ENCODE data around the gene MAP7D1. TPM values are rescaled to one million over a fixed set of nuclear protein-coding genes. Genes with fewer than 3 reads are reported as not detected.

The MAP7D1 gene
- total and polyA plus RNA-seq, 2 of the 13 experiments (the other 11 are each of a cell fraction or from before 2014, with no cell fraction given), result 5.6 to 7.2 TPM

DNA sequence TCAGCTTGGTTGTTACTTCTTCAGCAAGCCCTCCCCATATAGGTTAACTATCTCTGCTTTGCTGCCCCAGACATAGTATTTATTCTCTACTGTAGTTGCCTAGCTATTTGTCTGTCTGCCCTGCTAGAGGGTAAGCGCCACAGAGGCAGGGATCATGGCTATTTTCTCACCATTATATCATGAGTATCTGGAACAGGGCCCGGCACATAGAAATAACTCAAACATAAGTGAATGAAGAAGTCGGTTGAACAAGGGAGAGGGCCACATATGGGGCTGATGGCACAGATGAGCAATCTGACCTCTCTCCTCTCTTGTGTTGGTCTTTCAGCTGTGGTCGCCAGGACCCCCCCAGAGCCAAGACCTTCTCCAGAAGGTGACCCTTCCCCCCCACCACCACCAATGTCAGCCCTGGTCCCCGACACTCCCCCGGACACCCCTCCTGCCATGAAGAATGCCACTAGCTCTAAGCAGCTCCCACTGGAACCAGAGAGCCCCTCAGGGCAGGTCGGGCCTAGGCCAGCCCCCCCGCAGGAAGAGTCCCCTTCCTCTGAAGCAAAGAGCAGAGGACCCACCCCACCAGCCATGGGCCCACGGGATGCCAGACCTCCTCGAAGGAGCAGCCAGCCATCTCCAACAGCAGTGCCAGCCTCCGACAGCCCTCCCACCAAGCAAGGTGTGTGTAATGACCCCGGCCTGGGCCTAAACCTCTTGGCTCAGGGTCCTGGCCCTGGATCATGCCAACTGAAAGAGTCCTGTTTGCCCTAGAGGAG lies 14.9 kb downstream of the MAP7D1 start:
- no peaks in the 10 kb centered on the region for H3K79me2 ChIP-seq (ENCODE audit: insufficient read depth, low read length)

DNA sequence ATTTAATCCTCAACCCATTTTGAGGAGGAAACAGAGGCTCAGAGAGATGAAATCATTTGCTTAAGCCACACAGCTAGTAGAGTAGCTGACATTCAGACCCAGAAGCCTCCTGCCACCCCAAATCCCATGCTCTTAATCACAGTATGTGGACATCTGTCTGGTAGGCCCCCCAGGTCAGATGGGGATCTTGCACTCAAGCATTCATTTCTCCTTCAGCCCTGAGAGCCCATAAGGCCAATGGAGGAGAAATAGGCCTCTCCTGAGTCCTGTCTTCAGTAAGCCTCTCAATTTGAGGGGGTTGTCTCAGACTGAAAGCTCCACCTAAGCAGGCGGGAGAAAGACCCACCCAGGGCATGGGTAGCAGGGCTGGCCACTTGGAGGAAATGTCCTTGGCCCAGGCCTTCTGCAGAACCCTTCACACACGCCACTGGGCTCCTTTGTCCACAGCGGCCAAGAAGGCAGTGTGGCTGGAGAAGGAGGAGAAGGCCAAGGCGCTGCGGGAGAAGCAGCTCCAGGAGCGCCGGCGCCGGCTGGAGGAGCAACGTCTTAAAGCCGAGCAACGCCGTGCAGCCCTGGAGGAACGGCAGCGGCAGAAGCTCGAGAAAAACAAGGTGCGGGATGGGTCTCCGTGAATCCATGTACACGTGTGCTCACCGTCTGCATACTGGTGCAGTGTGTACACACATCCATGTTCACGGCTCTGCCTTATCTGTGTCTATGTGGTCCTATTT lies 16.2 kb downstream of the MAP7D1 start:
- H3K27me3 ChIP-seq (ENCODE audit: control insufficient read depth in 1 of 2, insufficient read depth in 2 of 2, low read length in 2 of 2), result no peaks in the 10 kb centered on the region
- in situ Hi-C loops (cut with HindIII; ENCODE audit: extremely low pct_ligation_motif_present, low pct_unique_long_range_greater_than_20kb), result no loop called here
- no peak overlapping the region for H3K4me2 ChIP-seq (ENCODE audit: low read depth, low read length)
- DNase-seq (ENCODE audit: low spot score) (no peak), FAIRE-seq (no peak), ATAC-seq (no peak)
- no peak overlapping the region for H2AFZ ChIP-seq (ENCODE audit: low read length)
- intact Hi-C loops (cut with micrococcal nuclease; ENCODE audit: unreplicated experiment), result no loop called here
- no peaks in the 10 kb centered on the region for H3K79me2 ChIP-seq (ENCODE audit: insufficient read depth, low read length)
- CTCF ChIA-PET (ENCODE audit: low intra/inter-chr PET ratio, low total read pairs), result no interaction called here
- H3K9me3 ChIP-seq (ENCODE audit: low read length), result no peaks in the 10 kb centered on the region
- H4K20me1 ChIP-seq (ENCODE audit: insufficient read depth, low read length), result no peaks in the 10 kb centered on the region
- no peak overlapping the region for H3K27ac ChIP-seq (ENCODE audit: extremely low read length, insufficient read depth, low read length)
- POLR2A ChIA-PET, result no interaction called here
- BruUV-seq (replicated peaks), result no TSS peak
- H3K4me3 ChIP-seq (replicated peaks in 1 of 3; ENCODE audit: insufficient read depth in 1 of 3, low read depth in 2 of 3, low read length in 3 of 3), result no peak overlapping the region
- no peaks in the 10 kb centered on the region for H3K4me1 ChIP-seq (ENCODE audit: insufficient read depth, low read length)
- WGBS (ENCODE audit: low lambda C conversion rate), result 93% methylated on average over 20 of the region's 21 CpGs
- H3K9ac ChIP-seq (ENCODE audit: insufficient read depth, low read depth, low read length), result no peak overlapping the region
- peaks cover 5 to 34% of the 10 kb centered on the region in 2 experiments; a peak in 4 of 5 replicates for H3K36me3 ChIP-seq (replicated peaks in 1 of 2; ENCODE audit: control insufficient read depth in 1 of 2, insufficient read depth in 2 of 2, low read length in 2 of 2)
- TF ChIP-seq ZNF432 (CRISPR knock-in tag; IDR thresholded peaks at IDR 0.05; ENCODE audit: borderline replicate concordance), result no peak
- TF ChIP-seq, protein P1, sequence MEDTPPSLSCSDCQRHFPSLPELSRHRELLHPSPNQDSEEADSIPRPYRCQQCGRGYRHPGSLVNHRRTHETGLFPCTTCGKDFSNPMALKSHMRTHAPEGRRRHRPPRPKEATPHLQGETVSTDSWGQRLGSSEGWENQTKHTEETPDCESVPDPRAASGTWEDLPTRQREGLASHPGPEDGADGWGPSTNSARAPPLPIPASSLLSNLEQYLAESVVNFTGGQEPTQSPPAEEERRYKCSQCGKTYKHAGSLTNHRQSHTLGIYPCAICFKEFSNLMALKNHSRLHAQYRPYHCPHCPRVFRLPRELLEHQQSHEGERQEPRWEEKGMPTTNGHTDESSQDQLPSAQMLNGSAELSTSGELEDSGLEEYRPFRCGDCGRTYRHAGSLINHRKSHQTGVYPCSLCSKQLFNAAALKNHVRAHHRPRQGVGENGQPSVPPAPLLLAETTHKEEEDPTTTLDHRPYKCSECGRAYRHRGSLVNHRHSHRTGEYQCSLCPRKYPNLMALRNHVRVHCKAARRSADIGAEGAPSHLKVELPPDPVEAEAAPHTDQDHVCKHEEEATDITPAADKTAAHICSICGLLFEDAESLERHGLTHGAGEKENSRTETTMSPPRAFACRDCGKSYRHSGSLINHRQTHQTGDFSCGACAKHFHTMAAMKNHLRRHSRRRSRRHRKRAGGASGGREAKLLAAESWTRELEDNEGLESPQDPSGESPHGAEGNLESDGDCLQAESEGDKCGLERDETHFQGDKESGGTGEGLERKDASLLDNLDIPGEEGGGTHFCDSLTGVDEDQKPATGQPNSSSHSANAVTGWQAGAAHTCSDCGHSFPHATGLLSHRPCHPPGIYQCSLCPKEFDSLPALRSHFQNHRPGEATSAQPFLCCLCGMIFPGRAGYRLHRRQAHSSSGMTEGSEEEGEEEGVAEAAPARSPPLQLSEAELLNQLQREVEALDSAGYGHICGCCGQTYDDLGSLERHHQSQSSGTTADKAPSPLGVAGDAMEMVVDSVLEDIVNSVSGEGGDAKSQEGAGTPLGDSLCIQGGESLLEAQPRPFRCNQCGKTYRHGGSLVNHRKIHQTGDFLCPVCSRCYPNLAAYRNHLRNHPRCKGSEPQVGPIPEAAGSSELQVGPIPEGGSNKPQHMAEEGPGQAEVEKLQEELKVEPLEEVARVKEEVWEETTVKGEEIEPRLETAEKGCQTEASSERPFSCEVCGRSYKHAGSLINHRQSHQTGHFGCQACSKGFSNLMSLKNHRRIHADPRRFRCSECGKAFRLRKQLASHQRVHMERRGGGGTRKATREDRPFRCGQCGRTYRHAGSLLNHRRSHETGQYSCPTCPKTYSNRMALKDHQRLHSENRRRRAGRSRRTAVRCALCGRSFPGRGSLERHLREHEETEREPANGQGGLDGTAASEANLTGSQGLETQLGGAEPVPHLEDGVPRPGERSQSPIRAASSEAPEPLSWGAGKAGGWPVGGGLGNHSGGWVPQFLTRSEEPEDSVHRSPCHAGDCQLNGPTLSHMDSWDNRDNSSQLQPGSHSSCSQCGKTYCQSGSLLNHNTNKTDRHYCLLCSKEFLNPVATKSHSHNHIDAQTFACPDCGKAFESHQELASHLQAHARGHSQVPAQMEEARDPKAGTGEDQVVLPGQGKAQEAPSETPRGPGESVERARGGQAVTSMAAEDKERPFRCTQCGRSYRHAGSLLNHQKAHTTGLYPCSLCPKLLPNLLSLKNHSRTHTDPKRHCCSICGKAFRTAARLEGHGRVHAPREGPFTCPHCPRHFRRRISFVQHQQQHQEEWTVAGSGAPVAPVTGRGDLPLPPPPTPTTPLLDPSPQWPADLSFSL (CRISPR knock-in tag; IDR thresholded peaks at IDR 0.05), result no peak

More for the DNA sequence above, 14.9 kb downstream of the MAP7D1 start:
- ATAC-seq (no peak), FAIRE-seq (no peak), DNase-seq (ENCODE audit: low spot score) (no peak)
- H3K9me3 ChIP-seq (ENCODE audit: low read length), result no peaks in the 10 kb centered on the region
- no peak overlapping the region for H3K27ac ChIP-seq (ENCODE audit: extremely low read length, insufficient read depth, low read length)
- over 99% methylated on average over 5 of the region's 12 CpGs for WGBS (ENCODE audit: low lambda C conversion rate)
- H3K4me1 ChIP-seq (ENCODE audit: insufficient read depth, low read length), result no peaks in the 10 kb centered on the region
- H3K4me2 ChIP-seq (ENCODE audit: low read depth, low read length), result no peak overlapping the region
- no peak overlapping the region for H2AFZ ChIP-seq (ENCODE audit: low read length)
- intact Hi-C loops (cut with micrococcal nuclease; ENCODE audit: unreplicated experiment), result no loop called here
- no peak overlapping the region for H3K9ac ChIP-seq (ENCODE audit: insufficient read depth, low read depth, low read length)
- no peak for TF ChIP-seq ZFX (CRISPR knock-in tag; IDR thresholded peaks at IDR 0.05; ENCODE audit: low read depth)
- no peak for TF ChIP-seq ZNF616 (CRISPR knock-in tag; IDR thresholded peaks at IDR 0.05; ENCODE audit: low read depth)
- no peak for TF ChIP-seq ZNF253 (CRISPR knock-in tag; IDR thresholded peaks at IDR 0.05; ENCODE audit: borderline replicate concordance)
- TF ChIP-seq, protein P2, sequence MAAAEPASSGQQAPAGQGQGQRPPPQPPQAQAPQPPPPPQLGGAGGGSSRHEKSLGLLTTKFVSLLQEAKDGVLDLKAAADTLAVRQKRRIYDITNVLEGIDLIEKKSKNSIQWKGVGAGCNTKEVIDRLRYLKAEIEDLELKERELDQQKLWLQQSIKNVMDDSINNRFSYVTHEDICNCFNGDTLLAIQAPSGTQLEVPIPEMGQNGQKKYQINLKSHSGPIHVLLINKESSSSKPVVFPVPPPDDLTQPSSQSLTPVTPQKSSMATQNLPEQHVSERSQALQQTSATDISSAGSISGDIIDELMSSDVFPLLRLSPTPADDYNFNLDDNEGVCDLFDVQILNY (CRISPR knock-in tag; conservative IDR thresholded peaks at IDR 0.05), result no peak
- peaks cover 5 to 34% of the 10 kb centered on the region in 2 experiments; a peak in 4 of 5 replicates for H3K36me3 ChIP-seq (replicated peaks in 1 of 2; ENCODE audit: control insufficient read depth in 1 of 2, insufficient read depth in 2 of 2, low read length in 2 of 2)
- BruUV-seq (replicated peaks), result no TSS peak
- no peaks in the 10 kb centered on the region for H3K27me3 ChIP-seq (ENCODE audit: control insufficient read depth in 1 of 2, insufficient read depth in 2 of 2, low read length in 2 of 2)
- in situ Hi-C loops (cut with HindIII; ENCODE audit: extremely low pct_ligation_motif_present, low pct_unique_long_range_greater_than_20kb), result no loop called here
- no peak overlapping the region for H3K4me3 ChIP-seq (replicated peaks in 1 of 3; ENCODE audit: insufficient read depth in 1 of 3, low read depth in 2 of 3, low read length in 3 of 3)
- ChIA-PET POLR2A (no interaction called here), CTCF (ENCODE audit: low intra/inter-chr PET ratio, low total read pairs) (no interaction called here)
- H4K20me1 ChIP-seq (ENCODE audit: insufficient read depth, low read length), result no peaks in the 10 kb centered on the region
